GM03348 (cell line): ENCODE data around the gene TACC3.

Experiments
- DNase-seq: peaks from one replicate; pipeline ENCODE4 v3.0.0; 2012; ENCODE audit warnings: low spot score

Gene TACC3

DNA sequence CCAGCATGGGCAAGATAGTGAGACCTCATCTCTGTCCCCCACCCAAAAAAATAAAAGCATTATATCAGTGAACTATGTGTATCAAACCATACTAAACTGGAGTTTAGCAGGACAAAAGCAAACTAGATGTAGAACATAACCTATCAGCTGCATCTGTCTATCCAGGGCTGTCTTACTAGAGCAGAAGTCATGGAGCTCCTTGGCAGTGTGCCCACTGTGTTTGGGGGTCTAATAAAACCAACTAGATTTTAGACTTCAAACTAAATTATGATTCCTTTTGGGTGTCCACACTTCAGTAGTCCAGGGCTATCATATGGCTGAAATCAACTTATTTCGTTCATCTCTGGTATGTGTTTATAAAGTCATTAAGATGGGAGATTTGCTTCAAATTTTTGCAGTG is 17.5 kb upstream of the TACC3 start:
- no peak for DNase-seq

DNA sequence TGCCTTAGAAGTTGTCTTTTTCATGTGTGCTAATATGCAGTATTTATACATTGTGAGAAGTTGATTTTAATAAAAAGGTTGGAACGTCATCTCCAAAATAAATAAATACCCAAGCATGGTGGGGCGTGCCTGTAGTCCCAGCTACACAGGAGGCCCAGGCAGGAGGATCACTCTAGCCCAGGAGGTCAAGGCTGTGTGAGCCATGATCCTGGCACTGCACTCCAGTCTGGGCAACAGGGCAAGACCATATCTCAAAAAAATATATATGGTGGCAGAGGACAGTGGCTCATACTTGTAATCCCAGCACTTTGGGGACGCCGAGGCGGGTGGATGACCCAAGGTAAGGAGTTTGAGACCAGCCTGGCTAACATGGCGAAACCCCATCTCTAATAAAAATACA is 15.6 kb upstream of the TACC3 start:
- DNase-seq: no peak

DNA sequence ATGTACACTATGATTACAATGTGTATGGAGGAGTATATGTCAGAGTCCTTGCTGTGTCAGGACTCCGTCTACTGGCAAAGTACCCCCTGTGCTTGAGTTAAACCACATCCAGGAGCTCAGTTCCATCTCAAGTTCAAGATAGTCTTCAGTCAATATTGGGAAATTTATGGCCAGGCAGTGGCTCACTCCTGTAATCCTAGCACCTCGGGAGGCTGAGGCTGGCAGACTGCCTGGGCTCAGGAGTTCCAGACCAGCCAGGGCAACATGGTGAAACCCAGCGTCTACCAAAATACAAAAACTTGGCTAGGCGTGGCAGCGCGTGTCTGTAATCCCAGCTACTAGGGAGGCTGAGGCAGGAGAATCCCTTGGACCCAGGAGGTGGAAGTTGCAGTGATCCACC is 15.0 kb upstream of the TACC3 start:
- DNase-seq: no peak

DNA sequence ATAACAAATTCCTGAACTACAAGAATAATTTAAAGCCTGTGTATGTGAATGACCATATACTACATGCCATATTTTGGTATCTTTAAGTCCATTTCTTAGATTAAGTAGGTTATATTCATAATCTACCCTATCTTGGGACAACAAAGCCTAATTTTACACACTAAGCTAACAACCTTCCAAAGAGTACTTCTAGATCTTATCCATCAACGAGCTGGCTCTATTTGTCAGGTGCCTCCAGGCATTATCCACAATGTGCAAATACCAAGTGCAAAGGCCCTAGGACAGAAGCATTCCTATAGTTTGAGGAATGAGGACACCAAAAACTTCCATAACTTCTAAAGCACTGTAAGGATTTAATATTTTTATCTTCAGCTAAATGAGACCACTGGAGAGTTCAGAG is 12.7 kb upstream of the TACC3 start:
- no peak for DNase-seq

DNA sequence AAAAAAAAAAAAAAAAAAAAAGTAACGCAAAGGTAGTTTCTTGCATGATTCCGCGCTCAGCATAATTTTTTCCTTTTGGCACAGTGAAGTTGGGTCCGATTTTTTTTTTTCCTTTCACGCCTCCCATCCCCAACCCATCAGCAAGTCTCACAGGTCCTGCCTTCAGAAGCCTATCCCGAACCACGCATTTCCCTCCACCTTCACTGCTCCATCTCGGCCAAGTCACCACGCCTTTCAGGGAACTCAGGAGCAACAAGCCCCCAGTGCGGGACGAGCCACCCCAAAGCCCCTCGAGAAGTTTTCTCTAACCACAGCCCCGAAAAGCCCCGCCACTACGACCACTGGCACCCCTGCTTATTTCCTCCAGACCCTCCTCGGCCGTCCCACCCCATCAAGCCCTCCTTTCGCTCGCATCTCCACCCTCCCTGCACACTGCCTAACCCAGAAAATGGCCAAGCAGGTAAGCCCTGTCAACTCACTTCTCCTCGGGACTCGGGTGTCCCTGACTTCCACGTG is 10.2 kb upstream of the TACC3 start:
- no peak for DNase-seq

DNA sequence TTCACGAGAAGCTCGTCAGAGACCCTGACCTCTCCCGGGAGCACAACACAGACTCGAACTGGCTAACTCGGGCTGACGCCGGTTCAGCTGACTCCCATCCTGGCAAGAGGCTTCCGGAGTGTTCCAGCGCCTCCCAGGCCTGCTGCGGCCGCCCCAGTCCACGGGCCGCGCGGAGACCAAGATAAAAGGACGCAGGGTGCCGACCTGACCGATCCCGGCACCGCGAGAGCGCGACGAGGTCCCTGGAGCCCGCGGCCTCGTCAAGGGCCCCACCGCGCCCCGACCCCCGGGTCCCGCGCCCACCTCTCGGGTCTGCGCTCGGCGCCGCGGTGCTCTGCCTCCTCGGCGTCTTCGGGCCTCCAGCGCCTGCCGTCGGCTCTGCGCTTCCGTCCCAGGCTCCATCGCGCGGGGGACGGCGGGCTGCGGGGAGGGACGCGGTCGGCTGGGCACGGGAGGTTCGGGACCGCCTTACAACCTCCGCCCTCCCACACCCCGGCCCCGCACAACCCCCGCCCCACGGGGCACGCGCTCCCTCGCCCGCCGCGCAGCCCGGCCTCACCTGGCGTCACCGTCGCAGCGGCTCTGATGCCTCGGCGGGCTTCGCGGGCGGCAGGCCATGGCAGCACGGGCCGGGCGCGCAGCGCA is 9.6 kb upstream of the TACC3 start:
- peak; percentile 80 for DNase-seq

DNA sequence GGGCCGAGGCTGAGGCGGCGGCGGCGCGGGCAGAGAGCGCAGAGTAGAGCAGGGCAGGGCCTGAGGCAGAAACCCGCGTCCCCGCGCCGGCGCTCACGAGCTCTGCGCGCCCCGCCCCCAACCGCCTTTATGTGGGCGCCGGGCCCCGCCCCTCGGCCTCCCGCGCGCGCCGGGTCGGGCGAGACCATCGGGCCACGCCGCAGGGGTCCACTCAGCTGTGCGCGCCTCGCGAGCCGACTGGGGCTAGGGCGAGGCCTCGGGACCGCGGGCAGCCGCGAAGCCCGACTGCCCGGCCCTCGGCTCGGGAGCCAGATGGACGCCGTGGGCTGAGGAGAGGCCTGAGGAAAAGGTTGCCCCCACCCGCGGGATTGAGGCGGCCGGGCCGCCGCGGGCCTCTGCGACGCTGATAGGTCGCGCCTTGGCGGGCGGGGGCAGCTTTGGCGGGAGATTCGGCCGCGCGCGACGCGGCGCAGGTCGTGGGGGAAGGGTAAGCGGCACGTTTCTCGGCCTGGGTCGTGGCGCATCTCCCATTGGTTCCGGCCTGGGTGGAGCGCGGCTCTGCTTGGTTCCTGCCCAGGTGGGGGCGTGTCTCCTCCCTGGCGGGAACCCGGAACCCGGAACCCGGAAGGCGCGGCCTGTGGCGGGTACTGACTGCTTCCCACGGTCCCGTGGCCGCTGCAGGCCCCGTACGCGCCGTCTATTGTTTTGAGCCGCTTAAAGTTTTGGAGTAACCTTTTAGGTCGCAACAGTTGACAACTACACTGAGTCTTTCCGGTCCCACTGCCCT is 8.9 kb upstream of the TACC3 start, which contains the start of gene SLBP:
SLBP (minus strand) TSS at position 104 of the 787 bp plus-strand sequence. CDS start 131 bp downstream, outside the sequence.
- peak; percentile 97 for DNase-seq

DNA sequence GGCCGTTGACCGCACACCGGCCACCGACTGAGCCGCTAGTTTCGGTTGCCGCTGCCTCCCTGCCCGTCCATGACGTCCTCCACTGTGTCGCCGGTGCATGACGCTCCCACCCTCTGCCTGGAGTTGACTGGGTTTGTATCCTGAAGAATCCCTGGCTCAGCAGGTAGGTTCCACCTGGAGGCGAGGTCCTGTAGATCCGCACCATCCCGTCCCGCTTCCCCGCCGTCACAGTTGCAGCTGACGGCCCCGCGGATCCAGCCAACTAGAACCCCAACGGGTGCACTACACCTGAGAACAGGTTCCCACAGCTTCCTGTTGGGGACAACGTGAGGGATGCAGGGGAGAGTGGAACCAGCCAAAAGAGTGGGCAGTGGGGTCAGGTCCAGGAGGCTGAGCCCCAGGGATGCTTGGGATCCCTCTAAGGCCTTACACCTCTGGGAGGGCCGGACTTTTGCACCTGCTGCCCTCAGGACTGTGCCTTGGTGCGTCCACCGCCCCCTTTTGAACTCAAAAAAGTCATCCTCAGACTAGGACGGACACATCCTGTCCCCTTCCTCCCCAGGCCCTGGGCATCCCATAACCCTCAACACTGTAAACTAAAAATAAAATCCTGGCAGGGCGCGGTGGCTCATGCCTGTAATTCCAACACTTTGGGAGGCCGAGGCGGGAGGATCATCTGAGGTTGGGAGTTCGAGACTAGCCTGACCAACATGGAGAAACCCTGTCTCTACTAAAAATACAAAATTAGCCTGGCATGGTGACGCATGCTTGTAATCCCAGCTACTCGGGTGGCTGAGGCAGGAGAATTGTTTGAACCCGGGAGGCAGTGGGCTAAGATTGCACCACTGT is 8.1 kb upstream of the TACC3 start:
- DNase-seq: no peak

DNA sequence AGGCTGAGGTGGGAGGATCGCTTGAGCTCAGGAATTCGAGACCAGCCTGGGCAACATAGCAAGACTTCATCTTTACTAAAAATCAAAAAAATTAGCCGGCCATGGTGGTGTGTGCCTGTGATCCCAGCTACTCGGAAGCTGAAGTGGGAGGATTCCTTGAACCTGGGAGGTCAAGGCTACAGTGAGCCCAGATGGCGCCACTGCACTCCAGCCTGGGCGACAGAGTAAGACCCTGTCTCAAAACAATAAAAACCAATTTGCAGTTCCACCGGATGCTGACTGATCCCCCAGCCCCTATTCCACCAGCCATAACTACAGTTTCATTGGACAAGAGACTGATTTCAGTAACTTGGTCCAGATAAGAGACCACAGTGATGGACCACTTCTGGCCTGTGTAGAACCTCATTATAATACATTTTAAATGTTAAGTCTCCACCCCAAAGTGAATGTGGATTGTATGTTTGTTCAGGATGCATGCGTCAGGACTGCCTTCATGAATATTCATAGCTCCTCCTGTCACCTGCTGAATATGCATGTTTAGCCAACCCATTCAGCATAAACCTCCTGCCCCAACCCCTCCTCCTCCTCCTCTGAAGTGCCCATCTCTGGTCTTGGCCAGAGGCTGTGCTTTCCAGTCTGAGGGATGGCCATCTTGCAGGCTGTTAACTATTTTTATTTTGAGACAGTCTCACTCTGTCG is 6.9 kb upstream of the TACC3 start:
- DNase-seq: no peak

DNA sequence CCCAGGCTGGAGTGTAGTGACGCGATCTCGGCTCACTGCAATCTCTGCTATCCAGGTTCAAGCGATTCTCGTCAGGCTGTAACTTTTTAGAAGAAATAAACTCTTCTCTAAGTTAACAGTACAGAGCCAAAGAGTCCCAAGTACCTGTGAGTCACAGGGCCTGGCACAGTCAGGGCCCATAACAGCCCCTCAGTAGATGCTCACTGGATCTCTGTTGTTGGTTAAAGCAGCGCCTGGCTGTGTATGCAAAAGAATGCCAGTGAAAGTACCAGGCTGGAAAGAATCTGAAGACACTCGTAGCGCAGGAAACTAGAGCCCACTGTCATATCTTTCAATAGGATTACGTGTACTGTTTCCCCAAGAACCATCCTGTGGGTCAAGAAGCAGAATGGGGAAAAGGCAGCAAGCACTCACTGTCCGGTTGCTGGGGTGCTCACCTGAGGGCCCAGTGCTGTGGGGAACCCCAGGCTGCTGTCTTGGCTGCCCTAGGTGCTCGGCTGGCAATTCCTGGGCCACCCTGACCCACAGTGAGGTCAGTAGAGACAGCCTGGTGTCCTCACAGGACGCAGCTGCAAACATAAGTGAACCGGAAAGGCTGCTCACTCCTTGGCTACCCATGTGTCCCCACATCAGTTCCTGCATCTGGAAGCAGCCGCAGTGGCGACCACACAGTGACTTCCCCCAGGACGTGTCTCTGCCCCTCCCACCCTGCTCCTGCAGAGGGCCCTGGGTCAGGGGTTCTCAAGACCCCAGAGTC is 6.1 kb upstream of the TACC3 start:
- no peak for DNase-seq

DNA sequence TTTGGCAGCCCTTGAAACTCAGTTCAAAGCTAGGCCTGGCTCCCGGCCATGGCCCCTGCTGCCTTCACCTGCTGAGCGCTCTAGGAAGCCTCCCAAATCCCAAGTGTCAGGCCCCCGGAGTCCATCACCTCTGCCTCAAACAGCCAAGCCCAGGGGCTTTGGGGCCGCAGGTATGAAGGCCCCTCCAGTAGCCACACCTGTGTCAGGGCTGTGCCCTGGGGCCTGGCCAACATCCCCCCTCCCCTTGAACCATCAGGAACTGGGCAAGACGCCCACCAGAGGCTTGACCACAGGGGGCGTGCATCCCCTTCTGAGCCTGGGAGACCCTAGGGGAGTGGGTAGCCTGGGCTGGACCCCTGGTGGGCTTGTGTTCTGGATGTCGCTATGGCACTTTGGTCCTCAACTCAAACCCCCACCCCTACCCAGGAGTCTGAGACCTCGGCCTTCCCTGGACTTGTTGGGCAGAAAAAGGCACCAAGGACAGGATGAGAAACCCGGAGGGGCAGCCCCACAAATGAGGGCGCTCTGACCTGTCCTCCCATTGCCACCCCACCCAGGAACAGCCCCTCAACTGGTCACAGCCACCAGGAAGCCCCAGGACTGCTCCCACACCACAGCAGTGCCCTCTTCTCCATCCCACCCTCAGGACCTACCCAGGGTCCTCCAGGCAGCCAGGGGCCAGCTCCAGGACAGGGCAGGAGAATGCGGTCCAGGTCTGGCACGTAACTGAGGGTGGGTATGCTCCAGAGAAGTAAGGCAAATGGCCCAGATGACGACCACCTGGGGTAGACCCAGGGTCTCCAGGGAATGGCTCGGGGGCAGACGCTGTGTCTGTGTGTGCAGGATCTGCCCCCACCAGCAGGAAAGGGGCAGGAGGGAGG is 5.0 kb upstream of the TACC3 start:
- DNase-seq: no peak

DNA sequence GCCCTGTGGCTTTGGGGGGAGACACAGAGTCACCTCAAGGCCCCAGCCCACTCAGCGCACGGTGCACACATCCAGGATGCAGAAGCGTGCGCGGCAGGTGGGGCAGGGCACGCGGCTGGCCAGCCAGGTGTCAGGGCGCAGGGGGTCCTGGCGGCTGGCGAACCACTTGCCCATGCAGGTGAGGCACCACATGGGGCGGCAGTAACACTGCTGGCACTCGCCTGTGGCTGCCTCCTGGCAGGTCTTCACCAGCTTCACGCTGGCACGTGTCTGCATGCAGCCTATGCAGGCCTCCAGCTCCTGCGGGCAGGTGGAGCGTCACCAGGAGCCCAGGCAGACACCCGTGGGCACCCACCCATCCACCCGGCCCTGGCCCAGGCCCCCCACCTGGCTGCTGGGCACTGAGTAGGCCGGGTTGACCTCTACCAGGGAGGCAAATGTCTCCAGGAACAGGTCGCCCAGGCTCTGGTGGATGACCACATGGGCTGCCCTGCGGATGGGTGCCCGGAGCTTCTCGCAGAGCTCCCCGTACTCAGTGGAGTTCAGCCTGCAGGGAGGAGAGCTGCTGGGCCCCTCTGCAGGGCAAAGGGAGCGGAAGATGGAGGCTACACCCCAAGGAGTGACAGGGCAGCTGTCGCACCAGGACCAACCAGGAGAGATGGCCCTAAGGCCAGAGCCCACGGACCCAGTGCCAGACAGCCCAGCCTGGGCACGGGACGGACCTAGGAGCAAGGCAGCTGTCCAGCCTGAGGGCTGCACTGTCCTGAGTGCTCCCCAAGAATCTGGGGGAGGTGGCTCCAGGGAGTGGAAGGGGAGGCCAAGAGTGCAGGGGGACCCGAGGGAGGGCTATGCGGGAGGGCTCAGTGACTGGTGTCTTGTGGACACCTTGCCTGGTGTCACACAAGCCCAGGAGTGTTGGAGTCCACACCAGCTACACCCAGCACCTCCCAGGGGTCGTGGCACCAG is 3.9 kb upstream of the TACC3 start:
- no peak for DNase-seq

DNA sequence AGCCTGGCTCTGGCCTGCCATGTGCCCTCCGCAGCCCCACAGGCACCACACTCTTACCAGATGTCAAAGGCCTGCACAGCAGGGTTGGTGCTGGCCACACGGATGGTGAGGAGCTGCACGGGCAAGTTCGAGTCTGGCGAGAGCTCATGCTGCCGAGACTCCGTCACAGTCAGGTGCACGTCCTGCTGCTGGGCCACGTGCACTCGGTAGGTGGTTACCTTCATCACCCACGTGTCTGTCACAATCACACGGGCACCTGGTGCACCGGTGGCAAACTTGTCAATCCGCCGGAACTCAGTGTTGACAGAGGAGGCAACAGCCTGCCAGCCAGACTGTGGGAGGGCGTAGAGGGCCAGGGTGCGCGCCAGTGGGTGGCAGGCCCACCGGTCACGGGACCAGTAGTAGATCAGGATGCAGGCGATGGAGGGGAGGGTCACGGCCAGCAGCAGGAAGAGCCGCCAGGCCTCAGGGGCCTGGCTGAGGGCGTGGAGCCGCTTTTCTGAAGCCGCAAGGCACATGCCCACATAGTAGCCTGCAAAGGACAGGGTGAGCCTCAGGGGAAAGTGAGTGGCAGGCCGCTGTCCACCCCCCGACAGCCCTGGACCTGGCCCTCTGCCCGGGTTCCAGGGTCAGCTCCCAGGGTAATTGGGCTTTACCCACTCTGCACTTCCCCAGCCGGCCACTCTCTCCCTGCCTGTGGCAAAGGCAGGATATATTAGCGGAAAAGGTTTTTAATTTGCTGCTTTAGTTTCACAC is 3.0 kb upstream of the TACC3 start:
- no peak for DNase-seq

DNA sequence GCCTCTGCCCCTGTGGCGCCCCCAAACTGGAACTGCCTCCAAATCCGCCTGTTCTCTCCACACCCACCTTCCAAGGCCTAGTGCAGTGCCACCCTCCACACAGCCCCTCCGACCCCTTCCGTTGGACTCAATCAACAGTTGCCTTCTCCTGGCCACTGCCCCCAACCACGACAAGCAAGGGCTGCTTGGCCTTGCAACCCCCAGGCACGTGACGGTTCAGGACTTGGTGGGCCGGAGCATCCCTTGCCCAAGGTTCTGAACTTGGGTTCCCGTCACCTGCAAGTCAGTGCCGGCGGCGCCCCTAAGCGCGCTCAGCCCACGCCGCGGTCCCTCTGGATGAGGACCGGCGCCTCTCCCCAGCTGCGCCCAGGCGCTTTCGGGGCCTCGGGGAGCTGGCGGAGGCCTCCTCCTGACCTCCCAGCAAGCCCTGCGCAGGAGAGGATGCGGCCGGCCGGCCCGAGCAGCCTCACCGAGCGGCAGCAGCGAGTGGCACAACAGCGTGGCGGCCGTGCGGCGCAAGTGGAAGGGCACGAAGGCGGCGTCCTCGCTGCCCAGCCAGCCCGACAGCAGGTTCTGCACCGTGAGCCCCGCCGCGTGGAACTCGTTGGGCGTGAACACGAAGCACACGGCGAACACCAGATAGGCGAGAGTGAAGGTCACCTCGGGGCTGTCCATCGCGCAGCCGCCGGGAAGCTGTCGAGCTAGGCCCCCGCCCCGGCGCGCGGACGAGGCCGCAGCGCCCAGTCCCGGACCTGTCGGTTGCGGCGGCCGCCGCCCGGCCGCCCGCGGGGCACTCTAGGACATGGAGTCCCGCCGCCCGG is 948 bp upstream of the TACC3 start:
- DNase-seq: peak; percentile 63

DNA sequence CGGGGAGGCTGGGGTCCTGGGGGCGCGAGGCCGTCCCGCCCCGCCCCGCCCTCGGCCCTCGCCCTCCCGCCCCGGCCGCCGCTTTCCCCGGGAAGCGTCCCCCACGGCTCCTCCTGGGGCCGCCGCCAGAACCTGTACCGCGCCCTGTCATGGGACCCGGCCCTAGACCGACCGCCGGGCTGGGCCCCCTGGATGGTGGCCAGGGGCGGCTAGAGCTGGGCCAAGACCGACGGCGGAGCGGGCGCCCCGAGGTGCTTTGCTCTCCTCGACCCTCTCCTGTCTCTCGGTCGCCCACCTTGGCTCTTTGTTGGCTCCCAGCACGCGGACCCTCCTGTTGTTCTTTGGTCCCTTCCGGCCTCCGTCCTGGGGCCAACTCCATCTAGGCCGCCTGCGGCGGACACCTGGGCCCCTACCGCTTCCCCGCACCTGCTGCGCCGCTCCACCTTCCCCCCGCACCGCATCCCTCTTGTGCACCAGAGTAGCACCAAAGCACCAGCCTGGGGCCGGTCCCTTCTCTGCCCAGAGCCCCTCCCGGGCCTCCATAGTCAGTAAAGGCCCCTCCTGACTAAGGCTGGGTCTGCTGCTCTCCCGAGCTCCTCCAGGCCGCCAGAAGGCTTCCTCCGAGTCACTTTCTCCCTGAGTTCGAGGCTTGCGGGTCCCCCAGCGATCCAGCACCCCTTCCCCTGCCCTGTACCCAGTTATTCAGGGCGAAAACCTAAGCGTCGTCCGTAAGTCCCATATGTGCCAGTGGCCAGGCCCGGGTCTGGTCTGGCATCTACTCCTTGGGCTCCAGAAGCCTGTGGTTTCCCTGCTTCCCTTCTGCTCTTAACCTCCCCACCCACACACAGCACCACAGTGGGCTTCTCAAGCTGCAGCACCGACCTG is 587 bp downstream of the TACC3 start:
- no peak for DNase-seq

DNA sequence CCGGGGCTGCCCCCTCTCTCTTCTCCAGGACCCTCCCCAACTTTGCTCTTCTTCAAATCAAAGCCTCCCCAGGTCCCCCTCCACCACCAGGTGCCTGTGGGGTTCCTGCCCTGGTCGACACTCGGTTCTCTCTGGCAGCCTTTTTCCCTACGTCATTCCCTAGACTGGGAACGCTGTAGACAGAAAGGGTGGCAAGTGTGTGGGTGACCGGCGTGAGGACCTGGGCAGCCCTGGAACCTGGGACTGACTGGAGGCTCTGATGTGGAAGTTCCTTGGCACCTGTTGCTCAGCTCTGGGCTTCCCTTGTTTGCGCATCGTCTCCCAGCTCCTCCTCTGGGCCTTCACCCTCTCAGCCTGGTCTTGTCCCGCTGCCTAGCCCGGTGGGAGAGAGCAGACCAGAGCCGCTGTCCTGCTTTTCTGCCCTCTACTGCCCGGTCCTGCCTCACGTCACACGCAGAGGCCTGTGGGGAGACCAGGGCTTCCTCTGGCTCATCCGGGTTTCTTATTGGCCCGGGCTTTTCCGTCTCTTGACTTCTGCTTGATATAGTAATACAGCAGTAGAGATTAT is 1.3 kb downstream of the TACC3 start:
- no peak for DNase-seq
